Measurements from ENCODE around the gene TNS1.
A peak's percentile ranks its signal among the peaks of the same experiment; 100 is the strongest.

The TNS1 gene

GRCh38 chr2:217930761-217931563 is 71.8 kb downstream of the TNS1 start:
- no peak for DNase-seq (ENCODE audit: low read depth)

GRCh38 chr2:217929757-217930707 is 72.8 kb downstream of the TNS1 start:
- peak; percentile 51 for DNase-seq (ENCODE audit: low read depth)

DNA sequence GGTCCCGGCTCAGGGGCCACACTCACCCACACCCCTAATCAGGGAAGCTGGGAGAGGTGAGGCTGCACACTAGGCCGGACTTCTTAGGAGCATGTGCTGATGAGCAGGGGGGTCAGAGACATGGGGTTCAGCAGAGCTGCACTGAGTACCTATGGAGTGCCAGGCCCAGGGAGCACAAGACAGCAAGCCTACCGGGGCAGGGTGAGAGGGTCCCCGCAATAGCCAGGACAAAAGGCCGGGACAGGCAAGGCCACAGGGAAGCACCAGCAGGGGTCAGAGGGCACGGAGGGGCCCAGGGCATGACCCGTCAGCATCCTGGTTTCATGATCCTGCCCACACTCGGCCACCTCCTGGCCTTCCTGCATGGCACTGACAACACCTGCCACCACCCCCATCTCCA is 73.5 kb downstream of the TNS1 start:
- DNase-seq (ENCODE audit: low read depth): no peak

GRCh38 chr2:217928324-217929181 is 74.2 kb downstream of the TNS1 start:
- no peak for DNase-seq (ENCODE audit: low read depth)

GRCh38 chr2:217927601-217928323 is 75.0 kb downstream of the TNS1 start:
- DNase-seq (ENCODE audit: low read depth): no peak

DNA sequence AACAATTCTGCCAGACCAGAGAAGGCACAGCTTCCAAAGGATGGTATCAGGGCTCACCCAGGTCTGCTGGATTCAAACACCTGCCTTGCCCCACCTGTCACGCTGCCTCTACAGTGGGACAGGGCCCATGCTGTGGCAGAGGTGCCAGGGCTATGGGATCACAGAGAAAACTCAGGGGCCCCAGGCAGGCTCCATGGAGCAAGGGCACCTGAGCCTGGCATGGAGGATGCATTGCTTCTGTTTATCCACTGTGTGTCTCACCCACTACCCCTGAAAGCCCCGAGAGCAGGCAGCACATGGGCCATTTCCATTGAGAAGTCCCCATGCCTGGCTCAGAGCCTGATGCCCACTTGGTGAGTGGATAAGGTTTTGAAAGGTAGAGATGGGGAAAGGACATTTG is 76.0 kb downstream of the TNS1 start:
- no peak for DNase-seq (ENCODE audit: low read depth)

- DNase-seq (ENCODE audit: low read depth): no peak
These were observed 78.4 kb downstream of the TNS1 start for GRCh38 chr2:217924346-217924901.

GRCh38 chr2:217923007-217923686 is 79.6 kb downstream of the TNS1 start:
- no peak for DNase-seq (ENCODE audit: low read depth)

DNA sequence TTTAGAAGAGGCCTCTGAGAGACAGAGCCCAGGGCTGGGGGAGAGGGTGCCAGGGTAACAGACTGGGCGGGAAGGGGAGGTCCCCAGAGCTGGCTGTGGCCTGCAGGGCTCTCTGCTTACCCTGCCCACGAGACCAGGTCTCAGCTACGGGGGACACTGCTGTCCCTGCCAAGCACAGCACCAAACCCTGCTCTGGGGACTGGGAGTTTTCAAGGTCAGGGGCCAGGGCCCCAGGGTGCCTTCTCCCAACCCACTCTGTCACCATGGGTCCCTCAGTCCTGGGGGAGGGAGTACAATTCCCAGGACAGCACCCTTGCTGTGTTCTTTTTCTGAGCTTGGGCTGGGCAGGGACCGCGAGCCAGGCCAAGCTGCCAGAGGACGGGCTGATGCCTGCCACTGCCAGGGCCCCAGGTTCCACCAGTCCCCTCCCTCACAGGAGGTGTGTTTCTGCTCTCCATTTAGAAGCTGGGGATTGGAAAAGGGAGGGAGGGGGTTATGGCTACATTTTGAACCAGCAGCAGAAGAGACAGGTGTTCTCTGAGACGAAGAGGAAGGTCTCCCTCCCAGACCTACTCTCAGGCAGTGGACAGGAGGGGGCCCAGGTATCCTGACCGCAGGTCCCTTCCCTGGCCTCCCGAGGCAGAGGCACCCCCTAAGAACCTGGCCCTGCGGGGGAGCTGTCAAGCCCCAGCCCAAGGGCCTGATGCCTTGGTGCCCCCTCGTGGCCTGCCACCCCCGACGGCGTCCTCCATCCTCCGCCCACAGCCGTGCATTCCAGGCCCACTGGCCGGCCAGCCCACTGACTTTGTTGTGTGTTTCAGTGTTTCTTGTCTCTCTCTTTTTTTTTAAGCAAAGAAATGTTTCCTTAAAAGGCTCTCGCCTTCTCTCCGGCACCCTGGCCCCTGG is 80.4 kb downstream of the TNS1 start:
- no peak for DNase-seq (ENCODE audit: low read depth)

DNA sequence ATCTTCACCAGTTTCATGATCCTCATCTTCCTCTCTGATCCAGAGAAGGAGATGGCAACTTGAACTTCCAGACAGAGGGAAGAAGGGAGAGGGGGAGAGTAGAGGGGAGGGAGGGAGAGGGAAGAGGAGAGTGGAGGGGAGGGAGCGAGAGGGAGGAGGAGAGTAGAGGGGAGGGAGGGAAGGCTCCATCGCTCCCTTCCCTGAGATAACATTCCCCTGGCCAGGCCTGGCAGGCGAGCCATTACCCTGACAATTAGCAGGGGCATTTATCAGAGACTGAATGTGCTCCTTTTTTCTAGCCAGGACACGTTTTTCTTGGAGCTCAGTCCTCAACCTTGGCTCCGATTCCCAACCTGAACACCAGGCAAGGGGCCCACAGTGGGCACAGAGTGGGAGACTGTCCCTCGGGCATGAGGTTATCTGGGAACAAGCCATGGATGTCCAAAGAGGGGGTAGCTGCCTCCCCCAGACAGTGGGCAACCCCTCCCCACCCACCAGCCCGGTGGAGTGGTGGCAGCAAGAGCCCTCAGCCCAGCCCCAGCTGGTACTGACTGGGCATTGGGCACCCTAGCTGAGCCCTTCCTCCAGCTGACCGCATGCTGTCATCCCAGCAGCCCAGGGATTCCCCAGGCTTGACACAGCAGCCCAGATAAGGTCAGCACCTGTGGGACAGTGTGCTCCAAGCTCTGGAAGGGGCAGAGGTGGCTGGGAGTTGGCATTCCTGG is 81.8 kb downstream of the TNS1 start:
- DNase-seq (ENCODE audit: low read depth): no peak

GRCh38 chr2:217919781-217920351 is 82.9 kb downstream of the TNS1 start:
- DNase-seq (ENCODE audit: low read depth): no peak

DNA sequence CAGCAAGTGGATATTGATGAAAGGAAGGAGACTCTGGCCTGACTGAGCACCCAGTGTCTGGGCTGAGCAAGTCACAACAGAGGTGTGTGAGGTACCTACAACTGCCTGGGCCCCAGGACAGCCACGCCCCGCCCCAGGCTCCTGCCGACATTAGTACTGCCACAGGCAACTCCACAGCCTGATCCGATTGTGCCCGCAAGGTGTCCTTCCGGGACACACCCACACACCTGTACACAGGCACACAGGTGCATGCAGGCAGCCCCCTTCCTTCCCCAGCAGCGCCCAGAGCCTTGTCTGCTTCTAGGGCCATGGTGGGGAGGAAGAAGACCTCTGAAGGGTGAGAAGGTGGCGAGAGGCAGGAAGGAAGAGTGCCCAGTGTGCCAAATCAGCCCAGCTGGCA is 83.6 kb downstream of the TNS1 start:
- DNase-seq (ENCODE audit: low read depth): no peak

GRCh38 chr2:217918308-217919024 is 84.3 kb downstream of the TNS1 start:
- DNase-seq (ENCODE audit: low read depth): no peak

- DNase-seq (ENCODE audit: low read depth): peak; percentile 53
These were observed 86.1 kb downstream of the TNS1 start for GRCh38 chr2:217916504-217917254.

DNA sequence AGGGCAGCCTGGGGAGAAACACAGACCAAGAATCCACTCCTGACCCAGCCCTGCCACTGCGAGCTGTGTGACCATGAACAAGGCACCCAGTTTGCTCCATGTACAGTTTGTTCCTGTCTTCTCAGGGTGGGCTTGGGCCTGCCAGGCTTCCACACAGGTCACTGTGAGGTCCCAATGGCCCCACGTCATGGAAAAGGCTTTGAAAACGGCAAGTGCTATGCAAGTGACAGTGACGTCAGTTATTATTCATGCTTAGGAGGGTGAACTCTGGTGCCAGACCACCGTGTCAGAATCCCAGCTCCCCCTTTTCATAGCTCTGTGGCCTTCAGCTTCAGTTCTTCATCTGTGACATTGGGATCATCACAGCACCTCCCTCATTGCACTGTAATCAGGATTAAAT is 87.1 kb downstream of the TNS1 start:
- DNase-seq (ENCODE audit: low read depth): no peak

- DNase-seq (ENCODE audit: low read depth): peak; percentile 24
These were observed 87.9 kb downstream of the TNS1 start for GRCh38 chr2:217914878-217915277.

DNA sequence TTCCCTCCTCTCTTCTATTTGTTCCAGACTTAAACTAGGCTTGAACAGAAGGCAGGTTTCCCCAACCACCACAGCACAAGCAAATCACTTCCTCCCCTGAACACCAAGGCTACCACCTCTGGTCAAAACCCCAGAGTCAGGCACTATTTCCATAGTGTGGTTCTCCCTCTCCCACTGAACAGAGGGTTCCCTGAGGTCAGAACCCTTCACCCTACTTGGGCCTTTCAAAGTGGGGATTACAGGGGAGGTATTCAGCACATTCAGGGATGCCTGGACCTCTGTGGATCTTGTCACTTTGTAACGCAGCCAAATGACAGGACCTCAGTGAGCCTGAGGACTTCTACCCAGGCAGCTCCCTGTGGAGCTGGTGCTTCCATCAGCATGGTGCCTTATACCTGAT is 88.7 kb downstream of the TNS1 start:
- no peak for DNase-seq (ENCODE audit: low read depth)

Measured in fibroblast of gingiva (primary cell).